MCF 10A (cell line): Measurements from ENCODE around the gene OR2V2. TPM values are rescaled to one million over a fixed set of nuclear protein-coding genes. Genes with fewer than 3 reads are reported as not detected.
"Not testable (repeated sequence)": the region's sequence is repeated elsewhere in the genome, so short reads cannot be mapped to it uniquely, and the experiment has no call there.

Experiments
- BruUV-seq: library from RNA; stranded (reverse); fragments of 400-500 nt; replicated peaks from 2 replicates; lab custom pipeline; 2021; lab: Mats Ljungman, UMichigan
- CTCF ChIA-PET: fragments of 300-600 bp; sonication (Branson Sonifier 250); formaldehyde crosslinking; extraction: SDS; loops from one replicate; lab custom pipeline; 2021; ENCODE audit warnings: antibody characterized with exemption, inconsistent platforms; lab: Yijun Ruan, JAX
- POLR2A ChIA-PET: fragments of 300-600, 350-650 bp; sonication (Branson Sonifier 250); formaldehyde crosslinking; extraction: SDS; loops from one replicate; lab custom pipeline; 2020; ENCODE audit warnings: antibody characterized with exemption, inconsistent platforms; lab: Yijun Ruan, JAX
- DNase-seq: peaks from one replicate; pipeline ENCODE4 v3.0.0-alpha.2; 2018; ENCODE audit not compliant: unreplicated experiment
- H3K27ac Mint-ChIP-seq: one replicate; pipeline ENCODE4 v1.8.0; 2022; ENCODE audit warnings: mild to moderate bottlenecking, low read depth, mixed read lengths; ENCODE audit not compliant: unreplicated experiment
- H3K27me3 Mint-ChIP-seq: one replicate; pipeline ENCODE4 v1.8.0; 2022; ENCODE audit warnings: mixed read lengths; ENCODE audit not compliant: insufficient read depth, unreplicated experiment
- H3K36me3 Mint-ChIP-seq: one replicate; pipeline ENCODE4 v1.8.0; 2022; ENCODE audit warnings: mild to moderate bottlenecking, moderate library complexity, mixed read lengths; ENCODE audit not compliant: insufficient read depth, unreplicated experiment
- H3K4me1 Mint-ChIP-seq: one replicate; pipeline ENCODE4 v1.8.0; 2022; ENCODE audit warnings: mixed read lengths; ENCODE audit not compliant: insufficient read depth, unreplicated experiment
- H3K4me3 Mint-ChIP-seq: one replicate; pipeline ENCODE4 v1.8.0; 2022; ENCODE audit warnings: mild to moderate bottlenecking, moderate library complexity, mixed read lengths; ENCODE audit not compliant: unreplicated experiment
- H3K9me3 Mint-ChIP-seq: one replicate; pipeline ENCODE4 v1.8.0; 2022; ENCODE audit warnings: mixed read lengths; ENCODE audit not compliant: unreplicated experiment
- intact Hi-C: fragments of 100-400 bp; cut with micrococcal nuclease; formaldehyde crosslinking; loops from 2 replicates; pipeline ENCODE4 v1.14.1; 2022
- total RNA-seq: library from RNA; stranded (reverse); gene quantifications from 2 replicates; pipeline ENCODE4 v1.2.3, GENCODE V29; 2022
- TF ChIP-seq, protein P1 (sequence below): fragments of 200-600 bp; IDR thresholded peaks from one replicate; pipeline ENCODE4 v1.8.0; 2022; ENCODE audit warnings: antibody characterized with exemption, mild to moderate bottlenecking; ENCODE audit not compliant: unreplicated experiment

The OR2V2 gene
- total RNA-seq, 1 experiment from 2014 or later, result not detected

DNA sequence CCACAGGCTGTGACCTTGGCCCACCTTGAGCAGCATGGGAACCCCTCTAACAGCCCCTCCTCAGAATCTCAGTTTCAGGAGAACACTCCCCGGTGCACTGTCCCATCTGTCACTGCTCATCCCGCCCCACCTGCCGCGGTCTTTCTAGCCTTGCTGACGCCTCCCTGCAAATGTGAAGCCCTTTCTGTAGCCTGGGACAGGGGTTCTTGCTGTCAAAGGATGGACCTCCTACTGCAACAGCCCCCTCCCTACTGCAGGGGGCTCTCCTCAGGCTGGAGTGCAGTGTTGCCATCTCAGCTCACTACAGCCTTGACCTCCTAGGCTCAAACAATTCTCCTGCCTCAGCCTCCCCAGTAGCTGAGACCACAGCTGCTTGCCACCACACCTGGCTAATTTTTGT, 36.4 kb upstream of the OR2V2 start:
- DNase-seq, result no peak
- Mint-ChIP-seq H3K4me3 (no peak overlapping the region), H3K36me3 (peaks cover 4% of the 10 kb centered on the region), H3K27ac (peak overlapping the region; percentile 43), H3K4me1 (peaks cover 9% of the 10 kb centered on the region), H3K27me3 (peaks cover 13% of the 10 kb centered on the region), H3K9me3 (no peaks in the 10 kb centered on the region)
- TF ChIP-seq, protein P1, sequence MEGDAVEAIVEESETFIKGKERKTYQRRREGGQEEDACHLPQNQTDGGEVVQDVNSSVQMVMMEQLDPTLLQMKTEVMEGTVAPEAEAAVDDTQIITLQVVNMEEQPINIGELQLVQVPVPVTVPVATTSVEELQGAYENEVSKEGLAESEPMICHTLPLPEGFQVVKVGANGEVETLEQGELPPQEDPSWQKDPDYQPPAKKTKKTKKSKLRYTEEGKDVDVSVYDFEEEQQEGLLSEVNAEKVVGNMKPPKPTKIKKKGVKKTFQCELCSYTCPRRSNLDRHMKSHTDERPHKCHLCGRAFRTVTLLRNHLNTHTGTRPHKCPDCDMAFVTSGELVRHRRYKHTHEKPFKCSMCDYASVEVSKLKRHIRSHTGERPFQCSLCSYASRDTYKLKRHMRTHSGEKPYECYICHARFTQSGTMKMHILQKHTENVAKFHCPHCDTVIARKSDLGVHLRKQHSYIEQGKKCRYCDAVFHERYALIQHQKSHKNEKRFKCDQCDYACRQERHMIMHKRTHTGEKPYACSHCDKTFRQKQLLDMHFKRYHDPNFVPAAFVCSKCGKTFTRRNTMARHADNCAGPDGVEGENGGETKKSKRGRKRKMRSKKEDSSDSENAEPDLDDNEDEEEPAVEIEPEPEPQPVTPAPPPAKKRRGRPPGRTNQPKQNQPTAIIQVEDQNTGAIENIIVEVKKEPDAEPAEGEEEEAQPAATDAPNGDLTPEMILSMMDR, result no peak
- intact Hi-C loops, result no loop called here
- no TSS peak for BruUV-seq
- ChIA-PET CTCF (interaction anchor here (1.4 kb wide), 1 partner anchor 11 kb away, joined by 7 read pairs; no protein-coding TSS in a partner anchor), POLR2A (interaction anchor here (0.9 kb wide), 1 partner anchor 38 kb away, joined by 3 read pairs; no protein-coding TSS in a partner anchor)

- intact Hi-C loops, result no loop called here
- Mint-ChIP-seq H3K27ac (no peak overlapping the region), H3K36me3 (peaks cover 4% of the 10 kb centered on the region), H3K27me3 (peaks cover 2% of the 10 kb centered on the region), H3K4me1 (peaks cover 14% of the 10 kb centered on the region), H3K4me3 (no peak overlapping the region), H3K9me3 (peaks cover 6% of the 10 kb centered on the region)
- no TSS peak for BruUV-seq
- TF ChIP-seq, protein P1, result no peak
- ChIA-PET POLR2A (interaction anchor here (0.8 kb wide), 1 partner anchor 13 kb away, joined by 4 read pairs; no protein-coding TSS in a partner anchor), CTCF (interaction anchor here (0.9 to 1.6 kb wide), 2 partner anchors 16 to 22 kb away, joined by 3 read pairs; no protein-coding TSS in a partner anchor)
- peak; percentile 24 for DNase-seq
These were observed 34.9 kb upstream of the OR2V2 start for GRCh38 chr5:181112476-181112875.

GRCh38 chr5:181113572-181113971, 33.8 kb upstream of the OR2V2 start:
- H3K4me1 Mint-ChIP-seq, result peaks cover 14% of the 10 kb centered on the region
- H3K36me3 Mint-ChIP-seq, intact Hi-C loops, DNase-seq, BruUV-seq, H3K9me3 Mint-ChIP-seq, H3K27me3 Mint-ChIP-seq, POLR2A ChIA-PET, H3K27ac Mint-ChIP-seq, CTCF ChIA-PET, H3K4me3 Mint-ChIP-seq: not testable (repeated sequence)

- DNase-seq, result no peak
- BruUV-seq, result no TSS peak
- Mint-ChIP-seq H3K4me3 (no peak overlapping the region), H3K27ac (no peak overlapping the region), H3K27me3 (no peaks in the 10 kb centered on the region), H3K9me3 (peaks cover 6% of the 10 kb centered on the region), H3K36me3 (peaks cover 4% of the 10 kb centered on the region), H3K4me1 (peaks cover 14% of the 10 kb centered on the region)
- ChIA-PET POLR2A (no interaction called here), CTCF (interaction anchor here (0.9 kb wide), 1 partner anchor 26 kb away, joined by 3 read pairs; no protein-coding TSS in a partner anchor)
- TF ChIP-seq, protein P1, result no peak
- intact Hi-C loops, result no loop called here
These were observed 33.0 kb upstream of the OR2V2 start for GRCh38 chr5:181114284-181114843.
